HL-60/S4 (cell line): ENCODE measurements around the gene ZC3H4.

Experiments
- in situ Hi-C: fragments of 300-500 bp; cut with MboI; formaldehyde crosslinking; loops from 2 replicates; pipeline ENCODE4 v1.14.3; 2022; ENCODE audit warnings: low sequenced_read_pairs

ZC3H4 gene

GRCh38 chr19:47112997-47113849 lies at the start of gene ZC3H4:
Gene ZC3H4, minus strand, starts transcription at chr19:47113776. Its CDS starts 1,192 bp downstream, at chr19:47112584.
- in situ Hi-C loops = no loop called here

- in situ Hi-C loops = no loop called here
Measured at GRCh38 chr19:47161876-47162489, 48.4 kb upstream of the ZC3H4 start.

- in situ Hi-C loops = no loop called here
Measured at GRCh38 chr19:47158879-47159503, 45.4 kb upstream of the ZC3H4 start.

GRCh38 chr19:47158367-47158791 lies 44.8 kb upstream of the ZC3H4 start:
- in situ Hi-C loops = no loop called here

GRCh38 chr19:47157431-47158321 lies 44.1 kb upstream of the ZC3H4 start:
- in situ Hi-C loops = no loop called here

GRCh38 chr19:47156861-47157430 lies 43.4 kb upstream of the ZC3H4 start:
- in situ Hi-C loops = no loop called here

- in situ Hi-C loops = no loop called here
Measured at GRCh38 chr19:47155148-47155547, 41.6 kb upstream of the ZC3H4 start.

- in situ Hi-C loops = no loop called here
Measured at GRCh38 chr19:47153266-47153665, 39.7 kb upstream of the ZC3H4 start.

GRCh38 chr19:47152632-47153031 lies 39.1 kb upstream of the ZC3H4 start:
- in situ Hi-C loops = no loop called here

- in situ Hi-C loops = no loop called here
Measured at GRCh38 chr19:47152205-47152604, 38.6 kb upstream of the ZC3H4 start.

- in situ Hi-C loops = no loop called here
Measured at GRCh38 chr19:47151627-47152026, 38.1 kb upstream of the ZC3H4 start.

GRCh38 chr19:47146920-47147319 lies 33.3 kb upstream of the ZC3H4 start:
- in situ Hi-C loops = loop anchor here (25.0 kb wide), 1 partner anchor 285 kb away; the partner anchor contains the start of genes AP2S1 and ARHGAP35

GRCh38 chr19:47145639-47146486 lies 32.3 kb upstream of the ZC3H4 start:
- in situ Hi-C loops = loop anchor here (25.0 kb wide), 1 partner anchor 284 kb away; the partner anchor contains the start of genes AP2S1 and ARHGAP35

GRCh38 chr19:47144630-47145029 lies 31.1 kb upstream of the ZC3H4 start:
- in situ Hi-C loops = loop anchor here (25.0 kb wide), 1 partner anchor 282 kb away; the partner anchor contains the start of genes AP2S1 and ARHGAP35

GRCh38 chr19:47143322-47144073 lies 29.9 kb upstream of the ZC3H4 start:
- in situ Hi-C loops = loop anchor here (25.0 kb wide), 1 partner anchor 281 kb away; the partner anchor contains the start of genes AP2S1 and ARHGAP35

GRCh38 chr19:47142779-47143178 lies 29.2 kb upstream of the ZC3H4 start:
- in situ Hi-C loops = loop anchor here (25.0 kb wide), 1 partner anchor 280 kb away; the partner anchor contains the start of genes AP2S1 and ARHGAP35

- in situ Hi-C loops = loop anchor here (25.0 kb wide), 1 partner anchor 279 kb away; the partner anchor contains the start of genes AP2S1 and ARHGAP35
Measured at GRCh38 chr19:47141695-47142094, 28.1 kb upstream of the ZC3H4 start.

GRCh38 chr19:47141252-47141651 lies 27.7 kb upstream of the ZC3H4 start:
- in situ Hi-C loops = loop anchor here (25.0 kb wide), 1 partner anchor 279 kb away; the partner anchor contains the start of genes AP2S1 and ARHGAP35
